Prostate gland (tissue), 2 donors: ENCODE data around the gene FFAR3.
"Not testable (repeated sequence)": the region's sequence is repeated elsewhere in the genome, so short reads cannot be mapped to it uniquely, and the experiment has no call there.

Experiments used
- POLR2AphosphoS5 ChIP-seq: sonication (generic); formaldehyde crosslinking; IDR thresholded peaks from one replicate; pipeline ENCODE4 v1.6.1; 2017; ENCODE audit warnings: antibody characterized with exemption
- TF ChIP-seq, protein P1 (sequence below), 4 experiments: fragments of 200-600 bp in 2 of 4; fragments of 450-650 bp in 2 of 4; sonication (generic) in 2 of 4; IDR thresholded peaks; 1 replicate in 3 of 4; 2 replicates in 1 of 4; pipeline ENCODE4 v1.5.1; 2016 to 2019; ENCODE audit warnings: antibody characterized with exemption in 4 of 4, mild to moderate bottlenecking in 2 of 4, moderate library complexity in 2 of 4

DNA sequence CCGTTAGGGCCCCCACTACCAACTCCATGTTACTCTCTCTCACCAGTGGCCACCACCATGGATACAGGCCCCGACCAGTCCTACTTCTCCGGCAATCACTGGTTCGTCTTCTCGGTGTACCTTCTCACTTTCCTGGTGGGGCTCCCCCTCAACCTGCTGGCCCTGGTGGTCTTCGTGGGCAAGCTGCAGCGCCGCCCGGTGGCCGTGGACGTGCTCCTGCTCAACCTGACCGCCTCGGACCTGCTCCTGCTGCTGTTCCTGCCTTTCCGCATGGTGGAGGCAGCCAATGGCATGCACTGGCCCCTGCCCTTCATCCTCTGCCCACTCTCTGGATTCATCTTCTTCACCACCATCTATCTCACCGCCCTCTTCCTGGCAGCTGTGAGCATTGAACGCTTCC lies 574 bp downstream of the FFAR3 start:
- TF ChIP-seq, protein P1, sequence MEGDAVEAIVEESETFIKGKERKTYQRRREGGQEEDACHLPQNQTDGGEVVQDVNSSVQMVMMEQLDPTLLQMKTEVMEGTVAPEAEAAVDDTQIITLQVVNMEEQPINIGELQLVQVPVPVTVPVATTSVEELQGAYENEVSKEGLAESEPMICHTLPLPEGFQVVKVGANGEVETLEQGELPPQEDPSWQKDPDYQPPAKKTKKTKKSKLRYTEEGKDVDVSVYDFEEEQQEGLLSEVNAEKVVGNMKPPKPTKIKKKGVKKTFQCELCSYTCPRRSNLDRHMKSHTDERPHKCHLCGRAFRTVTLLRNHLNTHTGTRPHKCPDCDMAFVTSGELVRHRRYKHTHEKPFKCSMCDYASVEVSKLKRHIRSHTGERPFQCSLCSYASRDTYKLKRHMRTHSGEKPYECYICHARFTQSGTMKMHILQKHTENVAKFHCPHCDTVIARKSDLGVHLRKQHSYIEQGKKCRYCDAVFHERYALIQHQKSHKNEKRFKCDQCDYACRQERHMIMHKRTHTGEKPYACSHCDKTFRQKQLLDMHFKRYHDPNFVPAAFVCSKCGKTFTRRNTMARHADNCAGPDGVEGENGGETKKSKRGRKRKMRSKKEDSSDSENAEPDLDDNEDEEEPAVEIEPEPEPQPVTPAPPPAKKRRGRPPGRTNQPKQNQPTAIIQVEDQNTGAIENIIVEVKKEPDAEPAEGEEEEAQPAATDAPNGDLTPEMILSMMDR (IDR thresholded peaks at IDR 0.05): not testable (repeated sequence)
- not testable (repeated sequence) for TF ChIP-seq POLR2AphosphoS5
